ENCODE measurements around the gene RNF150.
"Not testable (repeated sequence)": the region's sequence is repeated elsewhere in the genome, so short reads cannot be mapped to it uniquely, and the experiment has no call there.

The RNF150 gene

DNA sequence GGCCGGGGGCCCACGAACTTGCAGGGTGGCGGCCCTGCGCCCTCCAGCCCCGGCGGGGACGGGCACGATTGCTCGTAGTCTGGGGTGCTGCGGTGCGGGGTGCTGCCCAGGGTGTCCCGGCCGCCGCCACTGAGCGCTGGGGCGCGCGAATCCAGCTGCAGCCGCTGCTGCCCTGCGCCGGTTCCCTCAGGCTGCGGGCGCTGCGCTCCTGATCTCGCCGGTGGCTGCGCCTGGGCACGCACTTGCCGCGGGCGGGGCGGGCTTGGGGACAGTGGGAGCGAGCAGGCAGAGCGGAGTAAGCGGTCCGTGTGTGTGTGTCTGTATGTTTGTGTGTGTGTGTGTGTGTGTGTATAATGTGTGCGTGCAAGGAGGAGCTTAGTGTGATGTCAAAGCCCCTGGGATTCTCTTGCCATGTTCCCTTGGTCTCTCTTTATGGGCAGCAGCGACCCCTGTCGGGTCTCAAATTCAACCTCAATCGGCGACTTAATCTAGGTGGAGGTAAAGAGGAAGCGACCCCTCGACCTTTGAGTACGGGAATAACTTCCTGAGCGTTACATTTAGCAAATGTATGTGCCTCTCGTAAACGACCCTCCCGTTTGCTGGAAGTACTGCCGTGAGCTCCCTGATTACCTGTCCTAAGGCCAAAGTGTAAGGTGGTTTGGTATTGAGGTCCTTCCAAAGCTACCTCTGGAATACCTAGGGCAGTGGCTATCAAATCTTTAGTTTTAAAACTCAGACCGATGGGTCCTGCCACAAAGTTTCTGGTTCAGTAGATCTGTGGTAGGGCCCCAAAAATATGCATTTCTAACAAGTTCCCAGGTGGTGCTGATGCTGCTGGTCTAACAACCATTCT, at the start of gene RNF150:
Gene RNF150 (minus strand): TSS at position 324 of the 853 bp plus-strand sequence.
- in situ Hi-C loops (cut with MboI; ENCODE audit: low sequenced_read_pairs) = no loop called here

DNA sequence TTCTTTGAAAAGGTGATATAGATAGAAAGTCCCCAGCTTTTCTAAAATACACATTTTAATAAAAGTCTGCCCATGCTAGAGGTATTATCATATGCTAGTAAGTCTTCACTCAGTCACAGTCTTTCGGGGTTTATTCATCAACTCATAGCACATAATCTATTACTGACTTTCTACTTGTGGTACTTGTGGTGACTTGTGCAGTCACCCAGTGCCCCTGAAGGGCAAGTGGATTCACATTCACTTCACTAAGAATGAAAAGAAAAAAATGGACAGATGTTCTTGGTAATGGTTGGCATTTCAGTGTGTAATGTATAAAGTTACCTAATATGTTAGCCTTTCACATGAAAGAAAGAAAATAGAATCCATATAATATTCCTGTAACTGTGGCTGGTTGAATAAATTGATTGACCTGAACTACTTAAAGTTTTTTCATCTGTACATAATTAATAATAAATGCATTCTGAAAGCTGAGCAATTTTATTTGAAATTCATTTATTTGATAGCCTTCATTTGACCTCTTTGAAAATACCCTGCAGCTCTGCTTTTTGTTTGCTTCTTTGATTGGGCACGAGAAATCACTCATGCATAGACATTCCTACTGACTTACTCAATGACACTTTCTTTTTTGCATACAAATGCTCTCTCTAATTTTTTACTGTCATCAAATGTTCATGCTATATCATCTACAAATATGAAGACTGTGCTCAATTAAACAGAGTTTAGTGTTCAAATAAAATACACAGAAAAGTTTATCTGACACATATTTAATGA, 47.9 kb upstream of the RNF150 start:
- in situ Hi-C loops (cut with MboI; ENCODE audit: low sequenced_read_pairs) = no loop called here

DNA sequence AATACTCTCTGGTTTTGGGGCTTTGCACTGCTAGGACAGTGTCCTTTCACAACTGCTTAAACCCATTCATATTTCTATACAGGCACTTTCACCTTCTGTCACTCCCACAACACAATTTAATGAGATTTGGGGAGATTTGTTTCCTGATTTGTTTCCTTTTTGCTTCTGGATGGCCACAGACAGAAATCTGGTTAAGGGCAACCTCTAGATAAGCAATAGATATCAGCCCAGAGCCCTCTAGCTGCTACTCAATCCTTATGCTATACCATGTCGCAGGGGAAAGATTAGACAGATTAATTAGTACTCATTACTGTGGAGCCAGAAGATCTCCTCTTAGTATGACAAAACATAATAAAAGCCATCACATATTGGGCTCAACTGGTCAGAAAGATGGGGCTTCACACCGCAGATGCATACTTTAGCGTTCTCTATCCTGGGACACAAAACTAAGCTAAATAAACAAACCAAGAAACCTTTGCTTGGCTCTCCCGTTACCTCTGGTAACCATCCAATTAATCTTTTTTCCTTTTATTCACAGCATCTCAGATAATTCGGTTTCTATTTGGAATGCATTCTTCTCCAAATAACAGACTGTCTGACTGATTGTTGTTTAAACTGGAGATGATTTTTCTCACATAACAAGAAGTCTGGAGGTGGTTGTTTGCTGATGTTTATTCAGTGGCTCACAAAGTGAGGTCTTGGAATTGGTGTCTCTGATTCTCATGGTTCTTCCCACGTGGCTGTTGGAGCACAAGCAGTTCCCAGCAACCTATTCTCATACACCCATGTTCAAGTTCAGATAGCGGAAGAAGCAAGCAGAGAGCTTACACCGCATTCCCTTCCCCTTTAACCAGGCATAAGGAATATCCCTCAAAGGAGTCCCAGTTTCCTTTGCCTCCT, 46.5 kb upstream of the RNF150 start:
- in situ Hi-C loops (cut with MboI; ENCODE audit: low sequenced_read_pairs) = no loop called here

- in situ Hi-C loops (cut with MboI; ENCODE audit: low sequenced_read_pairs) = no loop called here
These were observed 43.9 kb upstream of the RNF150 start for GRCh38 chr4:141177171-141177570.

DNA sequence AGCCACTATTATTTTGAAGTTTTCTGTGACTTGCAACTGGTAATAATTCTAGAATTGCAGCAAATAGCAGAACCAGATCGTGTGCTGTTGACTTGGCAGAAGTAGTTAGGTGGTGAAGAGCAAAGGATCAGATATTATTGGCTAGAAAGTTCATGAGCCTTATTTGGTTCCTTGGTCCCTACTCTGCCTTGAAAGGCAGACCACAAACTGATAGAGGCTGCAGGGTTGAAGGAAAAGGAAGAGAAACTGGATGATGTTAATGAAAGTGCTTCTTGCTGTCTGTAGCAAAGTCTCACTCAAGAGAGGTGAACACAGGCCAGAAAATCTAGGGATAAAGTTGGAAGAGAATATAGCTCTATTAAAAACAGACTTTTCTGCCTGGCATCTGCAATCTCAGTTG, 41.2 kb upstream of the RNF150 start:
- in situ Hi-C loops (cut with MboI; ENCODE audit: low sequenced_read_pairs) = no loop called here

DNA sequence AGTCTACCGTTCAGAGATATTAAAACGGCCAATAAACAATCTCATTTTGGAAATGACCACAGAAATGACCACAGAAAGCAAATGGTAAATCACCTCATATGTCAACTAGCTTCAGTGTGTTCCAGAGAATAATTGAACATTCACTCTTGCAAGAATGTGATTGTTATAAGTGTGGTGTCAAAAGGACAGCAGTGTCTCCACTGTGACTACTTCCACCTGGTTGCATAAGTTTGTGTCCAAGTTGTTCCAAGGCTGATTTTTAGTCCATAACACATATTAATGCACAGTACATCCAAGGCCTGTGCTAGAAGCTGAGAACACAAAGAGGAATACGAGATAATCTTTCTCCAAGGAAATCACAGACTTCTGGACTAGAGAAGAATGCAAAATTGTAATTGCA, 37.4 kb upstream of the RNF150 start:
- in situ Hi-C loops (cut with MboI; ENCODE audit: low sequenced_read_pairs) = no loop called here

- in situ Hi-C loops (cut with MboI; ENCODE audit: low sequenced_read_pairs) = no loop called here
These were observed 36.1 kb upstream of the RNF150 start for GRCh38 chr4:141169391-141169790.

GRCh38 chr4:141165001-141165400, 31.7 kb upstream of the RNF150 start:
- in situ Hi-C loops (cut with MboI; ENCODE audit: low sequenced_read_pairs) = not testable (repeated sequence)

DNA sequence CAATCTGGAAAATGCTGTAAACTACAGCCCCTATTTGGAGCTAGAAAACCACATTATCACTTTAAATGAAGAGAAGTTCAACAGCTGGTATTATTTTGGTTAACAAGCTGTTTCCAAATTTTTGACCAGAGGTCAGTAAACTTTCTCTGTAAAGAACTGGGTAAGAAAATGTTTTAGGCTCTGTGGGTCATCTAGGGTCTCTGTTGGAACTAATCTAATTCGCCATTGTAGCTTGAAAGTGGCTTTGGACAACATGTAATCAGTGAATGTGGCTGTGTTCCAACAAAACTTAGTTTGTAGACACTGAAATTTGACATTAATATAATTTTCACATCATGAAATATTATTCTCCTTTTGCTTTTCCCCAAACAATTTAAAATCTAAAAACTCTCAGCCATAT, 25.8 kb upstream of the RNF150 start:
- in situ Hi-C loops (cut with MboI; ENCODE audit: low sequenced_read_pairs) = no loop called here

DNA sequence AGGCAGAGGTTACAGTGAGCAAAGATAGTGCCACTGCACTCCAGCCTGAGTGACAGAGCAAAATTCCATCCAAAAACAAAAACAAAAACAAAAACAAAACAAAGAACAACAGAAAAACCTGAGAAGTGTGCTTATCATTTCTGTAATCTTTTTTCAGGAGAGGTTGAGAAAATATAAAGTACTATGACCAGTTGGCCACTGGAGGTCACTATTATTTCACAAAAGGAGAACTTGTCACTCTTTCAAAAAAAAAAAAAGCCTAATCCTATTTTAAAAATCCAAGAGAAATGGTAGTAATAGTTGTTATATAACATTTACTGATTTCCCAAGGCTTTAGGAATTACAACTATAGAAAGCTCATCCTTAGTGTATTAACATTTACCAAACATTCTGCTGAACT, 24.9 kb upstream of the RNF150 start:
- in situ Hi-C loops (cut with MboI; ENCODE audit: low sequenced_read_pairs) = no loop called here

DNA sequence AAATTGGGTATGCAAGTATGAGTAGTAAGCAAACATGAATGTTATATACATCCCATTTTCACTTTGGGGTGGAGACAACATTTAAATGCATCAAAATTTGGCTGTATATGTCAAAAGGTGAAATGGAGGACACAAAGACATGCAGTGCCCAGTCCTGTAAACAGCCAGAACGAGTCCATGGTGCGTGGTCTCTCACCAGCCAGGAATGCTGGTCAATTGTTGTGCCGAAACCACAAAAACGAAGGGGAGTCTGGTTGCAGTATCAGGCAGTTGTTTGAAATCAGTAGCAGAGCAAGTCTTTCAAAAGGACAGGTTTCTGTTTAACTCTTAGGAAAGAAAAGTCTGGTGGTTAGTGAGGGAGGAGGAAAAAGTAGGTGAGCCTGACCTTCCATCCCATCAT, 22.3 kb upstream of the RNF150 start:
- in situ Hi-C loops (cut with MboI; ENCODE audit: low sequenced_read_pairs) = no loop called here

DNA sequence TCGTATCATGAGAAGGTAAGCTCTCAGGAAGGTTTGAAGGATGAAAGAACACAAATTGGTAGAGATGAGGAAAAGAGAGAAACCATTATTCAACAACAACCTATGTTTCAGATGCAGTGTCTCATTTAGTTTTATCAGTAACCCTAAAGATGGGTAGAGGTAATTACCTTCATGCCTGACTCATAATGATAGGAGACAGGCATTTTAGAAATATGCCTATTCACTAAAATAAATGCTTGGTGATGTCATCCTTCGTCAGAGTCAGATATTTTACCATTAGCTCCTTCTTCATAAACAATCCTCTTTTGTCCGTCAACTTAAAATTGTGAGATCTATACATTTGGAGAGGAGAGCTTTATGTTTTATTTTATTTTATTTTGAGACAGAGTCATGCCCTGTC, 21.5 kb upstream of the RNF150 start:
- in situ Hi-C loops (cut with MboI; ENCODE audit: low sequenced_read_pairs) = no loop called here

- in situ Hi-C loops (cut with MboI; ENCODE audit: low sequenced_read_pairs) = no loop called here
These were observed 20.7 kb upstream of the RNF150 start for GRCh38 chr4:141153751-141154510.

GRCh38 chr4:141144207-141144606, 10.9 kb upstream of the RNF150 start:
- in situ Hi-C loops (cut with MboI; ENCODE audit: low sequenced_read_pairs) = no loop called here

- in situ Hi-C loops (cut with MboI; ENCODE audit: low sequenced_read_pairs) = no loop called here
These were observed 9.2 kb upstream of the RNF150 start for GRCh38 chr4:141142423-141142822.

DNA sequence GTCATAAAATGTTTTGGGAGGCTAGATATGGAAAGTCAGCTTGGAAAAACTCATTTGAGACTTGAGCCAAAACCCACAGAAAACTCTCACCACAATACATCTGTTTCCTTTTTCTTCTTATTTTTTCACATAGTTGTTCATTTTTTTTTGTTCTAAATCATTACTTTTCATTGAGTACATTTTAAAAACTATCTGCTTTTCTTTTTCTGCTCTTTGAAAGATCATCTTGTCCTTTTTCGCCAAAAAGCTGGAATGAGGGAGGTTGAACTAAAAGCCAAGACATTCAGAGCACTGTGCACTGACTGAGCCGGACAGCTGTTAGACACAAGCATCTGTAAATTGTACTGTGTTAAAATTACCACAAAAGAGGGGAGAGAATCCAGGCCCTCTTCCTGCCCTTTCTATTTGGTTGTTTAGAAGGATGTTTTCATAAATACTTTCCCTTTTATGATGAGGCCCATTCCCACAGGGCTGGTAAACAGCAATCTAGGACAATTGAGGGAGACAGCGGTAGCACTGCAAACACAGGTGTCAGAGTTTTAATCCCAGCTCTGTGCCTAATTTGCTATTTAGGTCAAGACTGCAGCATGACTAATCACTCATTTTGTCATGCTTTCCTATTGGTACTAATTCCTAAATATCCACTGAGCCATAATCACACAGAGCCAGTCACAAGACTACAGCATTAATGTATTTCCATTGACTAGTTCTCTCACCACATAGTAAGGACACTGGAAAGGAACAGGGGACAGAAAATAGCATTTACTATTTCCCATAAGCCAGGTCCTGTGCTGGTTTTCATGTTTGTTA, 7.3 kb upstream of the RNF150 start:
- in situ Hi-C loops (cut with MboI; ENCODE audit: low sequenced_read_pairs) = no loop called here

GRCh38 chr4:141133999-141134995, 1.0 kb upstream of the RNF150 start:
- in situ Hi-C loops (cut with MboI; ENCODE audit: low sequenced_read_pairs) = no loop called here

DNA sequence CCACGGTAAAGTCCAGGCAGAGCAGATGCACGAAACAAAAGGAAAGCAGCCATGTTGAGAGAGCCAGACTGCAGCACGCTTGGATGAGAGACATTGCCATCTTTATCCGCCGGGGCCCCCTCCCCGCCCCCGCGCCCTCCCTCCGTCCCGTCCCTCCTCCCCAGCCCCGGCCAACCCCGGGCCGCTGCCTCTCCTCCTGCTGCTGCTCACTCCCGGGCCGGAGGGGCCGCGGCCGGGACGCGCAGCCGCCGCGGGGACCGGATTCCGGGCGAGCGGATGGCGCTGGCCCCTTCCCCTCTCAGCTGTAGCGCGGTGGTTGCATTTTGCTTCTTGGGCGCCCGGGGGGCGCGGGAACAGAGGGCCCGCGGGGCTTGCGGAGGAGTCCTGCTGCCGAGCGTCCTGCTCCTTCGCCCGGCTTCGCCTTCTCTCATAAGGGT, 542 bp downstream of the RNF150 start:
- in situ Hi-C loops (cut with MboI; ENCODE audit: low sequenced_read_pairs) = no loop called here
